Panc1 (cell line): Measurements from ENCODE around the gene CSNK2A2. TPM values are rescaled to one million over a fixed set of nuclear protein-coding genes. Genes with fewer than 3 reads are reported as not detected.

Experiments
- ATAC-seq: fragments of 200-7000 bp; cut with Tn5 transposase; 2 replicates; pipeline ENCODE4 v1.9.1; 2020; ENCODE audit warnings: mild to moderate bottlenecking, moderate library complexity
- BruUV-seq: library from RNA; stranded (reverse); fragments of 400-500 nt; replicated peaks from 2 replicates; lab custom pipeline; 2021; lab: Mats Ljungman, UMichigan
- CTCF ChIA-PET: fragments of 300-600 bp; sonication (Branson Sonifier 250); formaldehyde crosslinking; loops from one replicate; lab custom pipeline; 2022; ENCODE audit warnings: antibody characterized with exemption; lab: Charles Lee
- POLR2A ChIA-PET: fragments of 300-600 bp; sonication (Branson Sonifier 250); formaldehyde crosslinking; loops from one replicate; lab custom pipeline; 2022; ENCODE audit warnings: antibody characterized with exemption; lab: Charles Lee
- DNase-seq: peaks from one replicate; pipeline ENCODE4 v3.0.0-alpha.2; 2010; ENCODE audit warnings: low read depth, low spot score
- H3K27ac ChIP-seq: 2 replicates; pipeline ENCODE4 v1.5.1; 2011; ENCODE audit warnings: mild to moderate bottlenecking, low read length, inconsistent platforms
- H3K27me3 ChIP-seq: fragments of 200-500 bp; sonication (Bioruptor generic); 2 replicates; pipeline ENCODE4 v1.6.0; 2014; ENCODE audit warnings: low read length, inconsistent platforms; ENCODE audit not compliant: control insufficient read depth, insufficient read depth
- H3K36me3 ChIP-seq: fragments of 200-500 bp; sonication (Bioruptor generic); 2 replicates; pipeline ENCODE4 v1.5.1; 2014; ENCODE audit warnings: inconsistent platforms, mild to moderate bottlenecking, low read length, moderate library complexity; ENCODE audit not compliant: control insufficient read depth, insufficient read depth
- H3K4me1 ChIP-seq: 2 replicates; pipeline ENCODE4 v1.5.1; 2011; ENCODE audit warnings: inconsistent platforms, mild to moderate bottlenecking, low read length, moderate library complexity; ENCODE audit not compliant: control insufficient read depth, insufficient read depth
- H3K4me3 ChIP-seq, 2 experiments: 2 replicates each; pipeline ENCODE4 v1.5.1; 2011 to 2012; ENCODE audit warnings: low read depth in 2 of 2, low read length in 2 of 2, mild to moderate bottlenecking in 2 of 2, inconsistent platforms in 1 of 2, moderate library complexity in 1 of 2
- H3K9me3 ChIP-seq: fragments of 200-500 bp; sonication (Bioruptor generic); 2 replicates; pipeline ENCODE4 v1.5.1; 2014; ENCODE audit warnings: low read depth, mild to moderate bottlenecking, inconsistent platforms, low read length, moderate library complexity; ENCODE audit not compliant: control insufficient read depth, insufficient read depth
- CTCF ChIP-seq: fragments of 450-650 bp; IDR thresholded peaks from 2 replicates; pipeline ENCODE4 v1.5.1; 2017; ENCODE audit warnings: mild to moderate bottlenecking
- POLR2AphosphoS5 ChIP-seq: IDR thresholded peaks from 2 replicates; pipeline ENCODE4 v1.6.1; 2012; ENCODE audit warnings: mild to moderate bottlenecking, low read depth, low read length, moderate library complexity
- REST ChIP-seq, 2 experiments: IDR thresholded peaks; 2 replicates each; pipeline ENCODE4 v1.6.1; 2011 to 2012; ENCODE audit warnings: low read depth in 2 of 2, control low read depth in 1 of 2, low read length in 1 of 2, mild to moderate bottlenecking in 1 of 2, moderate library complexity in 1 of 2; ENCODE audit not compliant: insufficient read depth in 1 of 2
- SIN3A ChIP-seq: IDR thresholded peaks from 2 replicates; pipeline ENCODE4 v1.6.1; 2012; ENCODE audit warnings: low read depth, mild to moderate bottlenecking, low read length, moderate library complexity, borderline replicate concordance; ENCODE audit not compliant: insufficient read depth
- TCF7L2 ChIP-seq: IDR thresholded peaks from 2 replicates; pipeline ENCODE4 v1.6.1; 2011; ENCODE audit warnings: mild to moderate bottlenecking, low read depth, low read length, inconsistent platforms
- in situ Hi-C: cut with HindIII; loops from 2 replicates; pipeline ENCODE4 v1.10.0; 2016; ENCODE audit warnings: low sequenced_read_pairs, low pct_unique_long_range_greater_than_20kb
- intact Hi-C: fragments of 100-400 bp; cut with micrococcal nuclease; formaldehyde crosslinking; loops from one replicate; pipeline ENCODE4 v1.10.0; 2022; ENCODE audit not compliant: unreplicated experiment
- total RNA-seq: library from RNA; stranded (reverse); gene quantifications from one replicate; pipeline ENCODE4 v1.2.1, GENCODE V29; 2021; ENCODE audit not compliant: unreplicated experiment

The CSNK2A2 gene
- total RNA-seq, 1 experiment from 2014 or later, result 60.9 TPM

- H3K36me3 ChIP-seq, result no peaks in the 10 kb centered on the region
- ChIA-PET POLR2A (interaction anchor here (0.6 to 1.0 kb wide), 2 partner anchors 104 kb away, joined by 4 to 14 read pairs; partner anchors contain the start of gene MMP15), CTCF (no interaction called here)
- H3K9me3 ChIP-seq, result no peaks in the 10 kb centered on the region
- H3K27ac ChIP-seq, result peak within 1 kb of the TSS; percentile 76
- in situ Hi-C loops, result no loop called here
- H3K4me3 ChIP-seq, result peak within 1 kb of the TSS; percentile 59 to 77
- DNase-seq (peak; percentile 95), ATAC-seq (peak; percentile 95)
- intact Hi-C loops, result loop anchor here (2.0 kb wide), 1 partner anchor 103 kb away; no protein-coding TSS in a partner anchor
- H3K27me3 ChIP-seq, result no peaks in the 10 kb centered on the region
- TF ChIP-seq CTCF (no peak), POLR2AphosphoS5 (peak; percentile 52), REST (IDR thresholded peaks at IDR 0.05; ENCODE audit: insufficient read depth in 1 of 2, low read depth in 2 of 2, low read length in 1 of 2) (no peak), TCF7L2 (peak; percentile 88)
- BruUV-seq, result no TSS peak
- peaks cover 12% of the 10 kb centered on the region for H3K4me1 ChIP-seq
These were observed 68.6 kb downstream of the CSNK2A2 start, which contains the start of gene CFAP20 for GRCh38 chr16:58129097-58129936. TSS of gene CFAP20 (minus strand) at chr16:58129381. CDS start at chr16:58129115, 266 bp downstream.

GRCh38 chr16:58128711-58129096 lies 69.2 kb downstream of the CSNK2A2 start:
- Histone ChIP-seq H3K27me3 (no peaks in the 10 kb centered on the region), H3K27ac (peak overlapping the region; percentile 76), H3K9me3 (no peaks in the 10 kb centered on the region), H3K36me3 (no peaks in the 10 kb centered on the region), H3K4me3 (peak overlapping the region; percentile 59 to 77), H3K4me1 (peaks cover 12% of the 10 kb centered on the region)
- no TSS peak for BruUV-seq
- TF ChIP-seq TCF7L2 (no peak), REST (IDR thresholded peaks at IDR 0.05; ENCODE audit: insufficient read depth in 1 of 2, low read depth in 2 of 2, low read length in 1 of 2) (no peak), POLR2AphosphoS5 (no peak), SIN3A (no peak), CTCF (no peak)
- in situ Hi-C loops, result no loop called here
- ChIA-PET CTCF (interaction anchor here (0.6 kb wide), 1 partner anchor 110 kb away, joined by 4 read pairs; no protein-coding TSS in a partner anchor), POLR2A (interaction anchor here (1.0 kb wide), 1 partner anchor 103 kb away, joined by 4 read pairs; the partner anchor contains the start of gene MMP15)
- DNase-seq, result no peak
- ATAC-seq, result peak; percentile 32
- intact Hi-C loops, result loop anchor here (2.0 kb wide), 1 partner anchor 102 kb away; no protein-coding TSS in a partner anchor
